ENCODE results near the gene LDLRAD4. TPM values are rescaled to one million over a fixed set of nuclear protein-coding genes. Genes with fewer than 3 reads are reported as not detected.

The LDLRAD4 gene
- total and polyA plus RNA-seq, 8 donors = 2.0 to 47.9 (median 9.0) TPM

DNA sequence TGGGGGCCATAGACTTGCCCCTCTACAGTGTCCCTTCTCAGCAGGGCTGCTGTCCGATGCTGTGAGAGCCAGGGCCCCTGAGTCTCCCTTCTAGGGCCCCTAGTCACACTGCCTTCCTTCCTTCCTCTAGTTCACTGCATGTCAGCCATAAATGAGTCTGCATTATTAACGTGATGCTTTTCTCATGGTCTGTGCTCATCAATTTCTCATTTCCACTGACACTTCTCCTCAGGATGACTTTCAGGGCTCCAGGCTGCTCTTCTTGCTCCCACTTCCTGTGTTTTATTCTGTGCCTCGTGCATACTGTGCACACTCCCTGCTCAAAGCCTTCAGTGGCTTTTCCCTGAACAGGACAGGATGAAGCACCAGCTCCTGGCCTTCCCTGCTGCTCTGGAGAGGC is 361.3 kb downstream of the LDLRAD4 start:
- Histone ChIP-seq H3K4me1 (peaks cover 0 to 38% (median 6%) of the 10 kb centered on the region in 4 donors), H3K27ac (no peak overlapping the region), H3K36me3 (no peaks in the 10 kb centered on the region), H3K4me3 (no peak overlapping the region), H3K9me3 (no peaks in the 10 kb centered on the region), H3K27me3 (no peaks in the 10 kb centered on the region)
- 57 to 77% (median 68%) methylated on average over 3 of the region's 3 CpGs for WGBS, 5 donors
- no peak for TF ChIP-seq POLR2AphosphoS5 (IDR thresholded peaks at IDR 0.05)
- no peak for TF ChIP-seq POLR2A (IDR thresholded peaks at IDR 0.05)
- no peak for TF ChIP-seq EP300 (IDR thresholded peaks at IDR 0.05)
- no peak for TF ChIP-seq CTCF (IDR thresholded peaks at IDR 0.05)
- no peak for DNase-seq
- intact Hi-C loops (cut with DNase I; ENCODE audit: low total_unique reads) = no loop called here

- DNase-seq = no peak
- no peak overlapping the region for H3K27ac ChIP-seq
These were observed 361.8 kb downstream of the LDLRAD4 start for GRCh38 chr18:13580351-13580750.

DNA sequence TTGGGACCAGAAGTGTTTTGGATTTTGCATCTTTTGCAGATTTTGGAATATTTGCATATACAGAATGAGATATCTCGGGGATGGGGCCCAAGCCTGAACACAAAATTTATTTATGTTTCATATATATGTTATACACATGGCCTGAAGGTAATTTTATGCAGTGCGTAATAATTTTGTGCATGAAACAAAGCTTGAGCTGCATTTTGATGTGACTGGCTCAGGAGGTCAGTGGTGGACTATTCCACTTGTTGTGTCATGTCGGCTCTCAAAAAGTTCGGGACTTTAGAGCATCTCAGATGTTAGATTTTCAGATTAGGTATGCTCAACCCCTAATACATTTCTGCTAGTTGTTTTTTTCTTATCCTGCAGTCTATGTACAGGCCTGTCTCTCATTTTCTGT is 362.4 kb downstream of the LDLRAD4 start:
- DNase-seq = no peak
- TF ChIP-seq POLR2A (IDR thresholded peaks at IDR 0.05) (no peak), CTCF (IDR thresholded peaks at IDR 0.05) (no peak), EP300 (IDR thresholded peaks at IDR 0.05) (no peak), POLR2AphosphoS5 (IDR thresholded peaks at IDR 0.05) (no peak)
- no peaks in the 10 kb centered on the region for H3K27me3 ChIP-seq
- no peak overlapping the region for H3K27ac ChIP-seq
- no peaks in the 10 kb centered on the region for H3K9me3 ChIP-seq
- 85 to 94% (median 92%) methylated on average over 4 of the region's 4 CpGs for WGBS, 5 donors
- no peaks in the 10 kb centered on the region for H3K36me3 ChIP-seq
- intact Hi-C loops (cut with DNase I; ENCODE audit: low total_unique reads) = no loop called here
- H3K4me1 ChIP-seq = peaks cover 0 to 49% (median 6%) of the 10 kb centered on the region in 4 donors
- H3K4me3 ChIP-seq = no peak overlapping the region

More at GRCh38 chr18:13580351-13580750, 361.8 kb downstream of the LDLRAD4 start:
- intact Hi-C loops (cut with DNase I; ENCODE audit: low total_unique reads) = no loop called here
- Histone ChIP-seq H3K36me3 (no peaks in the 10 kb centered on the region), H3K4me1 (peaks cover 0 to 43% (median 6%) of the 10 kb centered on the region in 4 donors), H3K27me3 (no peaks in the 10 kb centered on the region), H3K9me3 (no peaks in the 10 kb centered on the region), H3K4me3 (no peak overlapping the region)
- 74 to 90% (median 84%) methylated on average over 7 of the region's 7 CpGs for WGBS, 5 donors
- TF ChIP-seq CTCF (IDR thresholded peaks at IDR 0.05) = no peak

DNA sequence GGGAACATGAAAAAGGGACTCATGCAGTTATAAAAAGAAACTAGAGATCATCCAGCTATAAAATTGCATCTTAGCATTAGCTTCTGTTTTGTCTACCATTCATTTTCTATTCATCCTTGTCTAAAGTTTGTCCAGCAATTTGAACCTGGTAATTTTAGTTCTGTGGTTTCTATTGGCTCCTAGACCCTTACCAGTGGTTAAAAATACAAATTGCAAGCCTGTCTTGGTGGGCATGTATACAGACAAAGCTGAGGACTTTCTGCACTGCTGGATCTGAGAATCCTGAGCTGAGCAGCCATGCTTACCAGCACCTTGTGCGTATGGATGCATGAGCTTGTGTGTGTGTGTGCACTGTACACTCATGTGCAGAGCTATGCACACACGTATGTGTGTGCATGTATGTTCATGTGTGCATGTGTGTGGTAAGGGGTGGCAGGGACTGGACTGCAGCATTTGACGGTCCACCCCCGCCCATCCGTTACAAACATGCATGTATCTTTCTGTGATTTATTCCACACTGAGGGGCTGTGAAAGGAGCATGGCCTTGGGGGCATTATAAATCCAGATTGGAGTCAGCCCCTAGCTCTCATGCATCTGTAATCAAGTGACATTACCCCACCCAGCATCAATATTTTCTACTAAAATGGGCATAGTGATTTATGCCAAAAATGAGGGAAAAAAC is 363.1 kb downstream of the LDLRAD4 start:
- H3K27ac ChIP-seq = no peak overlapping the region
- H3K36me3 ChIP-seq = no peaks in the 10 kb centered on the region
- no peak overlapping the region for H3K4me3 ChIP-seq
- H3K9me3 ChIP-seq = no peaks in the 10 kb centered on the region
- peaks cover 0 to 47% (median 6%) of the 10 kb centered on the region in 4 donors for H3K4me1 ChIP-seq
- TF ChIP-seq POLR2AphosphoS5 (IDR thresholded peaks at IDR 0.05) (no peak), EP300 (IDR thresholded peaks at IDR 0.05) (no peak)
- WGBS, 5 donors = 95 to 97% (median 95%) methylated on average over 5 of the region's 5 CpGs
- no peak for DNase-seq
- intact Hi-C loops (cut with DNase I; ENCODE audit: low total_unique reads) = no loop called here
- no peaks in the 10 kb centered on the region for H3K27me3 ChIP-seq

DNA sequence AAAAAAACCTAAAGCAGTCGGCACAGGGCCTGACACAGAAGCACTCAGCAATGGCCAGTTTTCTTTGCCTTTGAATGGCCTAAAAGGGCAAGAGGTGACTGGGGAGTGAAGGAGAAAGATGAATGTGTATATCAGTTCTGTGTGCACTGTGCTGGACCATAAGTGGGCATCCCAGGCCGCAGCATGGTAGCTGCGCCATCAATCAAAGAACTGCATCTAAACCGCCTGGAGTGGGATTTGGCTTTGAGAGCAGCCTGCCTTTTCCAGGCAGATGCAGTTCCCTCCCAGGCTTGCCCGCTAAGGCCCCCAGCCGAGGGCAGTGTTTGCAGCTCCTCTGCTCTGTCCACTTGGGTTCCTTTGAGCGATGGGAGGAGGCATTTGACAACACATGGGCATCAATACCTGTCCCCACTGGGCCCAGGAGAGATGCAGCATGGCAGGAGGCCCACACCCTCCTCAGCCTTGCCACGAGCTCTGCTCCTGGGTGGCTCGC is 363.7 kb downstream of the LDLRAD4 start:
- DNase-seq = no peak
- Histone ChIP-seq H3K9me3 (no peaks in the 10 kb centered on the region), H3K4me1 (peaks cover 0 to 42% (median 6%) of the 10 kb centered on the region in 4 donors), H3K27me3 (no peaks in the 10 kb centered on the region), H3K4me3 (no peak overlapping the region), H3K36me3 (no peaks in the 10 kb centered on the region), H3K27ac (no peak overlapping the region)
- WGBS, 5 donors = 84 to 93% (median 90%) methylated on average over 9 of the region's 9 CpGs
- no peak for TF ChIP-seq EP300 (IDR thresholded peaks at IDR 0.05)
- no peak for TF ChIP-seq POLR2A (IDR thresholded peaks at IDR 0.05)
- no peak for TF ChIP-seq POLR2AphosphoS5 (IDR thresholded peaks at IDR 0.05)
- no peak for TF ChIP-seq CTCF (IDR thresholded peaks at IDR 0.05)
- intact Hi-C loops (cut with DNase I; ENCODE audit: low total_unique reads) = no loop called here

Measured in stomach (tissue), 9 donors.